Measurements from ENCODE around the gene C2CD4D.
"Not testable (repeated sequence)": the region's sequence is repeated elsewhere in the genome, so short reads cannot be mapped to it uniquely, and the experiment has no call there.

C2CD4D gene

DNA sequence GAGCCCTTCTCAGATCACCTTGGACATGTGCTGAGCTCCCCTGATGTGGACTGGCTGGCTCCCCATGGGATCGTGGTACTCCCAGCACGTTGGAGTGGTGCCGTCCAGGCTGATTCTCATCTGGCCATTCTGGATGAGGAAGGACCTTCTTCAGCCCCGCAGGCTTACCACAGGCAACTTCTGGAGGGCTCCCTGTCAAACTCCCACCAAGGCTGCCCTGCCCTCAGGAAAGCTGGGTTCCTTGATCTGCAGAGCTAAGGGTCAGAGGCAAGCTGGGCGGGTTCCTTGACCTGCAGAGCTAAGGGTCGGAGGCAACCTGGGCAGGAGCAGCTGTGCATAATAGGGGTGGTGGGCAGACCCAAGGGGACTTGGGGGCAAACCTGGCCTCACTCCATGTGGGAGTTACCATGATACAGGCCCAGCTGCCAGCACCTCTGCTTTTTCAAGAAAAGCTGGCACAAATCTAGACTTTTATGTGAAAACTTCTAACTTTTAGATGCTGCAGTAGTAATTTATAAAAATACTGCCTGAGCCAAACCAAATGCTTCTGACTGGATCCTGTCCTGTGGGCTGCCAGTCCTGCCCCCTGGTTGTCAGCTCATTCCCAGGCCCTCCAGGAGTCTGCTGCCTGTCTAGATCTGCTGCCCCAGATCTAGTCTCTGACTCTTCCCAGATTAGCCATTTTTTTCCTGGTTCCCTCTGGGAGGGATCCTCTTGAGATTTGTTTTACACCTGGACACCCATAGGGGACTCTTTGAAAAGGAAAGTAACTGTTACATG, 19.5 kb upstream of the C2CD4D start:
- DNase-seq = no peak

DNA sequence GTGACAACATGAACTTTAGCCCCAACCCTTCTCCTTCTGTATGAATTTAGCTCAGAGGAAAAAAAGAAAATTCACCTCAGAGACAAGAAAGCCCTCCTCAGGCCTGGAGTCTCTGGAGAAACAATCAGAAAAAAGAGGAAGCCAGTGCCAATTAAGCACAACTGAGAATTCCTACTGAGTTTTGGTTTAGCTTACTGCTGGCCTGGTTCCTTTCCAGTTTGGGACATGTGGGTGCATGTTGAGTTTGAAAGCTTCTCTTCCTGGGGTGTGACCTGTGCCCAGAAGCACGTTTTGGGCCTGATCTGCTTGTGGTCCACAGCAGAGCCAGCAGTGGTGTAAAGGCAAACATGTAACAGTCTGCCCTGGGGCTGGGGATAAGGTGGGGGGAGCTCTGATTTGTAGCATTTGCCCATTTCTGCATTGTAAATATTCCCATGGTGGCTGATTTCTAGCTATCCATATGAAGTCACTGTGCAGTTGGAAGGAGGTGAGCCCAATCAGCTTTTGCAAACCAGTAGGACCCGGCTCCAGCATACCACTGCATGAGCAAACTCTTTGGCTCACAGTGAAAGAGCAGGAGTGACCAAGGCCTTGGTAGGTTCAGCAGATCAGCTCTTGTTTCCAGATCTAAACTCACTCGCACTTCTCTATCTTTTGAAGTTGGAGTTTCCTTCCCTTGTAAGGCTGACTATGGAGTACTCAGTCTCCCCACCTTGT, 18.6 kb upstream of the C2CD4D start:
- no peak for DNase-seq

DNA sequence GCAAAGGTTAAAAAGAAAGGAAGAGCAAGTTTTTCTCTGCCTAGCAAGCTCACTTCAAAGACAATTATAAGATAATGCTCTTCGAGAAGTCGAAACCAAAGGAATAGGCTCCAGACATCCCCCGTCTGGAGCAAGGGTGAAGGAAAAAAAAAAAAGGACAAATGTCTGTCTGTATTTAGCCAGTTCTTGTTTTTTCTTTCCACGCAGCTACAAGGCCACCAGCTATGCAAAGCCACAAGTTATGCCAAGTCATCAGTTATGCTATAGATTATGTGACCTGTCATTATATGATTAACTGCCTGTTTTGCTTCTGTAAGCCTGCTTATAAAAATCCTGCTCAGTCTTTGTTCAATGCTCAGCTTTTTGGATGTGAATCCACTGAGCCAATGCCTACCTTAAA, 16.3 kb upstream of the C2CD4D start:
- peak in 1 of 4 experiments; percentile 38 for DNase-seq

DNA sequence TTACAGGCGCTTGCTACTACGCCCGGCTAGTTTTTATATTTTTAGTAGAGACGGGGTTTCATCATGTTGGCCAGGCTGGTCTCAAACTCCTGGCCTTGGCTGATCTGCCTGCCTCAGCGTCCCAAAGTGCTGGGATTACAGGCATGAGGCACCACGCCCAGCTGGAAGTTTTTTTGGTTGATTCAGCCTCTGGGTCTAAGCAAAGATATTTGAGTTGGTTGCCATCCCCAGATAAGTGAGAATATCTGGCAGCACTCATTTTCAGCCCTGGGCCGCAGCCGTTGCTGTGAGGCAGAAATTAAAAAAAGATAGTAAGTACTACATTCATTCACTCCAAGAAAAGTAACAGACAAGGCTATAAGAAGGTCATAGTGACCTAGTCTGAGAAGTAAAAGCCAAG, 15.9 kb upstream of the C2CD4D start:
- DNase-seq = not testable (repeated sequence)

GRCh38 chr1:151854658-151855057, 15.0 kb upstream of the C2CD4D start:
- DNase-seq = no peak

DNA sequence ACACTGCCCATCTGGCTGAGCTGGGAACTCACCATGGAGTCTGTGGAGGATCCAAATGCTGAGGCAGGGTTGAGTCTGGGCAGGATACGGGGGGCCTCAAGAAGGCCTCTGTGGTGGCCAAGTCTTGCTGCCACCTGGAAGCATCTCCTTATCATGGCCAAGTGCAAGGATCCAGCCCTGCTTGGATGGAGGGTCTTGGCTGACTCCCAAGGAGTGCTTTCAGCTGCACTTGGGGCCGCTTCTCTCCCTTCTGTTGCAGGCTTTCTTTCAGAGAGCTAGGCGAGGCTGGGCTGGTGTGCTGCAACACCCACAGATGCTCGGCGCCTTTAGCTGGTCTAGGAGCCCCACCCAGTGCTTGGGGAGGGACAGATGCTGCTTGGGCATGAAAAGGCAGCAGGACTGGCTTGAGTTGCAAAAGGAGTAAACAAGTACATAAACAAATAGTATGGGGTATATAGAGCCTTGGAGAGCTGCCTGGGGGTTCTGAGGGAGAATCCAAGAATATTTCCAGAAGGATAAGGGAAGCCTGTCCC, 13.9 kb upstream of the C2CD4D start, which contains the start of gene THEM5:
TSS of gene THEM5 (minus strand) at position 302 of the 533 bp plus-strand sequence. CDS start at position 155, 147 bp downstream.
- DNase-seq = no peak

DNA sequence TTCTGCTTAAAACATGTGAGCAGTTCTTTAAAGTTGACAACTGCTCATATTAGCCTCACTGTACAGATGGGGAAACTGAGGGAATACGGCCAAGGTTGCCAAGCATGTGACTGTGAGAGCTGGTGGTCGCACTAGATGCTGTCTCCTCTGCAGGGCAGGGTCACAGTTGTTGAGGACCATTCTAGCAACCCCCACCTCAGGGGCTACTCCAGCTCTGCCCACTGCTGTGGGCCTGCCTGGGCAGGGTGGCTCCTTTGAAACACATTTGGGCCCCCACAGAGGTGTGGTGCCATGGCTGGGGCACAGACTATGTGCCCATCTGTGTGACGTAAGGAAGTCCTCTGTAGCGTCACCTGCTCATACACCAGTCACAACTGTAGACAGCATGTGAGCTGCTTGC, 13.1 kb upstream of the C2CD4D start:
- no peak for DNase-seq

DNA sequence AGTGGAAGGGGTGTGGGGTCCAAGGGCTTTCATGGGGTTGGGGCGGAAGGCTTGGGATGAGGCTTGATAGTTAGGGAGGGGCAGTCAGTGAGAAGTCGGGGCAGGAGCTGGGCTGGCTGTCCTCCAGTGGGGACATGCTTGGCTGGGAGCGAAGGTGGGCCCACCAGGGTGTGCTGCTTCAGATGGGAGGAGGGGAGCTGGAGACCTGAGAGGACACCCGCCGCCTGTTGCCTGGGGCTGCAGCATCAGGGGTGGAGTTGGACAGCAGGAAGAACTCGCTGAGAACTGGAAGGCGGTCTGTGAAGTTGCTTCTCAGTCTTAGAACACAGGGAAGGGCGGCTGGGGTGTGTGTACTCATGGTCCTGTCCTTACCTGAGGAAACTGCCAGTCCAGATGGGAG, 12.3 kb upstream of the C2CD4D start:
- DNase-seq = no peak

GRCh38 chr1:151849871-151850270, 10.3 kb upstream of the C2CD4D start:
- DNase-seq = no peak

GRCh38 chr1:151849126-151849525, 9.5 kb upstream of the C2CD4D start:
- peak in 3 of 4 experiments; percentile 36 to 53 (median 44) for DNase-seq

- DNase-seq = no peak
These were observed 8.4 kb upstream of the C2CD4D start for GRCh38 chr1:151847867-151848596.

DNA sequence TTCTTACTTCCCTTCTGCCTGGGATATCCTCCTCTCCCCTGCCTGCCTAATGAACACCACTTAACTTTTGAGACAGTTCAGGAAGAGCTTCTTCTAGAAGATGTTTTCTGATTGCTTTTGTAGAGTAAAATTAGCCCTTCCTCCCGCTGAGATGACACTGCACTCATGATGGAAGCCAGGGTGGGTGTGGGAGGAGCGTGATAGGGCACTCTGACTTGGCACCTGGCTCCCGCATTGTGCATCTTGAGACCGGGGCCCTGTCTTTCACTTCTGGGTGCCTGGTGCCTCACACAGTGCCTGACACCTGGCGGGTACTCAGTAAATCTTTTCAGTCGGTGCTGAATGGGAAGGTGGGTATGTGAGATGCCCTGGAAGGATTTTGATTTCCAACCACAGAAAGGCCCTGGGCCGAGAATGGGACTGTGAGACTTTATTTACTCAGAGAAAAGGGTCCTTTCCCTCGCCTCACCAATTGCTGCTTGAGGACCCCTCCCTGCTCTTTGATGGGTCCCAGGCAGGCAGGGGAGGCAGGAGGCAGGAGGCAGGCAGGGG, 7.1 kb upstream of the C2CD4D start:
- DNase-seq = no peak

DNA sequence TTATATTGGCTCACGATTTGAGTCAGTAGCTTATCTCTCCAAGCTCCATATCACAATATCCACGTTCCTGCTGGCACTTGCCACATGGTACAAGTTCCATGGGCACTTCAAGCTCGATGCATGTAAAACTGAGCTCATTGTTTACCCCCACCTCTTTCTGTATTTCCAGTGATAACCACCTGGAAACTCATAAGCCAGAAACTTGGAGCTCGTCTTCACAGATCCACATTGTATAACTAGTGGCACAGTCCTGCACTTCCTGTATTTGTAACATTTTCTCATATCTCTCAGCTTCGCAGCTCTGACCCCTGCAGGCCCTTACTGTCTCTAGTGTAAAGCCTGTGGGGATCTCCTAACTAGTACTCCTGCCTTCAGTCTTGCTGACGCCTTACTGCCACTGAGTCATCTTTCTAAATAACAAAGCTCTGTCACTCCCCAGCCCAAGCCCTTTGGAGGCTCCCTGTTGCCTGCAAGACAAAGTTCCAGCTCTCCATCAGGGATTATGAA, 6.5 kb upstream of the C2CD4D start:
- peak; percentile 36 to 54 (median 41) for DNase-seq

GRCh38 chr1:151843398-151843797, 3.8 kb upstream of the C2CD4D start:
- DNase-seq = no peak

- no peak for DNase-seq
These were observed 1.5 kb upstream of the C2CD4D start for GRCh38 chr1:151841141-151841540.

DNA sequence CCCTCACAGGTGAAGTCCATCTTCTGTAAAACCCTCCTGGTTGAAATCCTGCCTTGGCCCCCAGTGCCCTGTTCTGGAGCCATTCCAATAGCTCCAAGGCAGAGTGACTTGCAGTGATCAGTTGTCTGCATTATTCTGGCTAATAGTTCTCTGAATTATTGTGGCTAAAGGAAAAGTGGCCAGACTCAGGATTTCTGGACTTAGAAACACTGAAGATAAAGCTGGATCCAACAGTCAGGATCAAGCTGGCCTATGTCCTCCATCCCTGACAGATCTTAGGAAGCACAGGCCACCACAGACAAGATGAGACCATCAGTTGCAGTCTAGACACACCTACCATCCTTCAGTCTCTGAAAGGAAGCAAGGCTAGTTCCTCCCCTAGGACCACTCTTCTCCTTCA, 801 bp upstream of the C2CD4D start:
- no peak for DNase-seq

GRCh38 chr1:151839082-151839412, 573 bp downstream of the C2CD4D start:
- DNase-seq = no peak

DNA sequence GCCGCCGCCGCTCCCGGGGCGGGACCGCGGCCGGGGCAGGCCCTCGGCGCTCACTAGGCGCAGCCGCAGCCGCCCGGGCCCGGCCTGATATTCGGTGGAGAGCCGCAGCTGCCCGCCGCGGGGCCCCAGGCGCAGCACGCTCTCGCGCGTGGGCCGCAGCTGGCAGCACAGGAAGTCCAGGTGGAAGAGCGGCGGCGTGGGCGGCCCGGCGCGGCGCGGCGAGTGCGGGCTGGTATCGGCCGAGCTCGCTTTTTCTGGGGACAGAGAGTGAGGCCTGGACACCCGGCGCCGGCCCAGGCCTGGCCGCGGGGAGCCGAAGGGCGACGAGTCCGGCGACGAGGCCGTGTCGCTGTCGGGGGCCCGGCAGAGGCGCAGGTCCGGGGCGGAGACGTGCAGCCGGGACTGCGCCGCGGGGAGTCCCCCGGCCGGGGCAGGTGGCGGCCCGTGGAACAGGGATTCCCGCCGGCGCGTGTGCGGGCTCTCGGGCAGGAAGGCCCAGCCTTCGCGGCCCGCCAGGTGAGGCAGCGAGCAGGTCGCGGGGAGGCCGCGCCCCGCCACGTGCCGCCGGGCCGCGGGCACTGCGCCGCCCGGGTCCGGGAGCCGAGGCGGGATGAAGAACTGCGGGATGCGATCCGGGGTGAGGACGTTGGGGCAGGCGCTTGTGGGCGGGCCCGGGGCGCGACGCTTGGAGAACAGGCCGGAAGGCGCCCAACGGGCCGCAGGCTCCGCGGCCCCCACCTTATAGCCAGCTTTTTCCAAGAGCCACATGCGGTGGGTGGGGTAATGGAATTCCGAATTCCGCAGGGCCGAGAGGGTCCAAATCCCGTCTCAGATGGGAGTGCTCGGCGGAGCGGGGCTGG, 1.2 kb downstream of the C2CD4D start:
- peak; percentile 24 to 72 (median 51) for DNase-seq

GRCh38 chr1:151837884-151838221, 1.8 kb downstream of the C2CD4D start:
- no peak for DNase-seq

GRCh38 chr1:151837197-151837596, 2.4 kb downstream of the C2CD4D start:
- DNase-seq = no peak

DNA sequence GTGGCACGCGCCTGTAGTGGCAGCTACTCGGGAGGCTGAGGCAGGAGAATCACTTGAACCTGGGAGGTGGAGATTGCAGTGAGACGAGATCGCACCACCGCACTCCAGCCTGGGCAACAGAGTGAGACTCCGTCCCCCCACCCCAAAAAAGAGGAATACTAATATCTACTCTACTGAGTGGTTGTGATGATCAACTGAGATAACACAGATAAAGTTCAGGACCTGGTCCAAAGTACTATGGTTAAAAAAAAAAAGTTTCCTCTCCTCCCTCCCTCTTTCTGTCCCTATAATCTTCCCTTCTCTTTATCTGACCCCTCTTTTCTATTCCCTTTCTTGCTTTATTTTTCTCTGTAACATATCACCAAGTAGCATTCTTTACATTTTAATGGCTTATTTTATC, 4.0 kb downstream of the C2CD4D start:
- DNase-seq = no peak

DNA sequence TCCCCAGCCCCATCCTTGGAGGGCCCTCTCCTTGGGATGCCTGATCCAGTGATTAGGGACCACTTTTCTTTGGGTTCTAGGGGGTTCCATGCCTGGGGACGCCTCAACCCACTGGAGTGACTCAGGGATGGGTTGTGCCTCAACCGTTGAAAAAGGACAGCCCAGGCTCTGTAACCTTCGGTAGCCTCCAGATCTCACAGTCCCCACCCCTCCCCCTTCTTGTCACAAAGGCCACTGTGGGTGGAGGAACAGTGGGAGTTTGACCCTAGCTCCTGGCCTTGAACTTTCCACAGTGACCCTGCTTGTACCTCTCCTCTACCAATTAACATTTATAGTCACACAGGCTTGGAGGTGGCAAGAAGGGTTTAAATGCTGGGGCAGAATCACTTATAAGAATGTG, 5.4 kb downstream of the C2CD4D start:
- DNase-seq = peak; percentile 30 to 62 (median 58)

Data from suppressor macrophage (primary cell).